Peyer's patch (tissue), 4 donors: ENCODE data around the gene CADPS2. TPM values are rescaled to one million over a fixed set of nuclear protein-coding genes. Genes with fewer than 3 reads are reported as not detected.

Experiments used
- DNase-seq, 3 donors: peaks; one replicate each; pipeline ENCODE4 v3.0.0-alpha.2; 2017 to 2019
- H3K27ac ChIP-seq, 4 donors: fragments of 200-600 bp; sonication (generic); one replicate each; pipeline ENCODE4 v1.5.1; 2016 to 2019
- H3K27me3 ChIP-seq, 2 donors: fragments of 200-600 bp; sonication (generic); one replicate each; pipeline ENCODE4 v1.5.1; 2019
- H3K36me3 ChIP-seq, 3 donors: fragments of 200-600 bp; sonication (generic); one replicate each; pipeline ENCODE4 v1.5.1; 2016 to 2019
- H3K4me1 ChIP-seq, 4 donors: fragments of 200-600 bp; sonication (generic); one replicate each; pipeline ENCODE4 v1.5.1; 2016 to 2019
- H3K4me3 ChIP-seq, 4 donors: fragments of 200-600 bp; sonication (generic); 1 replicate in 3 of 4; 2 replicates in 1 of 4; pipeline ENCODE4 v1.5.1; 2016 to 2019; ENCODE audit warnings: mild to moderate bottlenecking in 1 of 4
- H3K9me3 ChIP-seq, 4 donors: fragments of 200-600 bp; sonication (generic); one replicate each; pipeline ENCODE4 v1.5.1; 2016 to 2019; ENCODE audit warnings: mild to moderate bottlenecking in 1 of 4
- CTCF ChIP-seq, 6 experiments: fragments of 450-650 bp in 4 of 6; fragments of 200-600 bp in 2 of 6; sonication (generic) in 1 of 6; IDR thresholded peaks; one replicate each; pipeline ENCODE4 v1.5.1; 2017 to 2019; ENCODE audit warnings: antibody characterized with exemption in 6 of 6, mild to moderate bottlenecking in 3 of 6, moderate library complexity in 1 of 6
- POLR2A ChIP-seq, 2 donors: fragments of 450-650 bp; IDR thresholded peaks; one replicate each; pipeline ENCODE4 v1.5.1; 2017; ENCODE audit warnings: antibody characterized with exemption in 2 of 2, mild to moderate bottlenecking in 2 of 2, moderate library complexity in 2 of 2
- total RNA-seq, 4 donors: library from RNA; depleted of rRNA; stranded (reverse); fragments of >200 nt; gene quantifications; one replicate each; pipeline ENCODE4 v1.1.0, GENCODE V29; 2016

The CADPS2 gene
- total RNA-seq, 4 donors from 2014 or later = 11.4 to 21.5 (median 16.5) TPM

GRCh38 chr7:122429926-122430325 is 456.3 kb downstream of the CADPS2 start:
- H3K4me3 ChIP-seq = no peak overlapping the region
- no peaks in the 10 kb centered on the region for H3K36me3 ChIP-seq
- DNase-seq = no peak
- no peaks in the 10 kb centered on the region for H3K4me1 ChIP-seq
- no peak for TF ChIP-seq CTCF (IDR thresholded peaks at IDR 0.05)
- no peaks in the 10 kb centered on the region for H3K9me3 ChIP-seq
- no peak overlapping the region for H3K27ac ChIP-seq
- H3K27me3 ChIP-seq = no peaks in the 10 kb centered on the region

- Histone ChIP-seq H3K27me3 (no peaks in the 10 kb centered on the region), H3K27ac (no peak overlapping the region)
- DNase-seq = no peak
Measured at GRCh38 chr7:122425731-122426130, 460.5 kb downstream of the CADPS2 start.

GRCh38 chr7:122423591-122423990 is 462.7 kb downstream of the CADPS2 start:
- Histone ChIP-seq H3K4me1 (no peaks in the 10 kb centered on the region), H3K27me3 (no peaks in the 10 kb centered on the region), H3K36me3 (no peaks in the 10 kb centered on the region), H3K27ac (no peak overlapping the region), H3K9me3 (no peaks in the 10 kb centered on the region), H3K4me3 (no peak overlapping the region)
- TF ChIP-seq CTCF (IDR thresholded peaks at IDR 0.05) (no peak), POLR2A (IDR thresholded peaks at IDR 0.05) (no peak)
- DNase-seq = no peak

More at GRCh38 chr7:122425731-122426130, 460.5 kb downstream of the CADPS2 start:
- Histone ChIP-seq H3K4me1 (no peaks in the 10 kb centered on the region), H3K4me3 (no peak overlapping the region), H3K9me3 (no peaks in the 10 kb centered on the region), H3K36me3 (no peaks in the 10 kb centered on the region)
- TF ChIP-seq POLR2A (IDR thresholded peaks at IDR 0.05) (no peak), CTCF (IDR thresholded peaks at IDR 0.05) (no peak)

GRCh38 chr7:122416336-122416735 is 469.9 kb downstream of the CADPS2 start:
- no peaks in the 10 kb centered on the region for H3K9me3 ChIP-seq
- no peak for TF ChIP-seq CTCF (IDR thresholded peaks at IDR 0.05)
- no peak for TF ChIP-seq POLR2A (IDR thresholded peaks at IDR 0.05)

GRCh38 chr7:122415510-122415909 is 470.8 kb downstream of the CADPS2 start:
- H3K27ac ChIP-seq = no peak overlapping the region
- H3K27me3 ChIP-seq = no peaks in the 10 kb centered on the region
- no peak overlapping the region for H3K4me3 ChIP-seq
- H3K36me3 ChIP-seq = no peaks in the 10 kb centered on the region
- H3K4me1 ChIP-seq = no peaks in the 10 kb centered on the region
- H3K9me3 ChIP-seq = no peaks in the 10 kb centered on the region
- no peak for TF ChIP-seq POLR2A (IDR thresholded peaks at IDR 0.05)
- no peak for TF ChIP-seq CTCF (IDR thresholded peaks at IDR 0.05)
- DNase-seq = no peak

More at GRCh38 chr7:122416336-122416735, 469.9 kb downstream of the CADPS2 start:
- H3K4me3 ChIP-seq = no peak overlapping the region
- H3K4me1 ChIP-seq = no peaks in the 10 kb centered on the region
- no peaks in the 10 kb centered on the region for H3K27me3 ChIP-seq
- H3K36me3 ChIP-seq = no peaks in the 10 kb centered on the region
- DNase-seq = no peak
- no peak overlapping the region for H3K27ac ChIP-seq

GRCh38 chr7:122413339-122413738 is 472.9 kb downstream of the CADPS2 start:
- Histone ChIP-seq H3K4me3 (no peak overlapping the region), H3K36me3 (no peaks in the 10 kb centered on the region), H3K9me3 (no peaks in the 10 kb centered on the region), H3K27ac (no peak overlapping the region), H3K27me3 (no peaks in the 10 kb centered on the region), H3K4me1 (no peaks in the 10 kb centered on the region)
- no peak for DNase-seq
- TF ChIP-seq POLR2A (IDR thresholded peaks at IDR 0.05) = no peak
- no peak for TF ChIP-seq CTCF (IDR thresholded peaks at IDR 0.05)
